HG02840 (cell line): ENCODE measurements around the gene FOXK2.
"Not testable (repeated sequence)": the region's sequence is repeated elsewhere in the genome, so short reads cannot be mapped to it uniquely, and the experiment has no call there.

Source experiments
- ATAC-seq: cut with Tn5 transposase; IDR thresholded peaks from one replicate; pipeline ENCODE4 v1.9.1; 2021; ENCODE audit warnings: mild to moderate bottlenecking, moderate library complexity, moderate number of reproducible peaks; ENCODE audit not compliant: unreplicated experiment, low FRiP score

Gene FOXK2

DNA sequence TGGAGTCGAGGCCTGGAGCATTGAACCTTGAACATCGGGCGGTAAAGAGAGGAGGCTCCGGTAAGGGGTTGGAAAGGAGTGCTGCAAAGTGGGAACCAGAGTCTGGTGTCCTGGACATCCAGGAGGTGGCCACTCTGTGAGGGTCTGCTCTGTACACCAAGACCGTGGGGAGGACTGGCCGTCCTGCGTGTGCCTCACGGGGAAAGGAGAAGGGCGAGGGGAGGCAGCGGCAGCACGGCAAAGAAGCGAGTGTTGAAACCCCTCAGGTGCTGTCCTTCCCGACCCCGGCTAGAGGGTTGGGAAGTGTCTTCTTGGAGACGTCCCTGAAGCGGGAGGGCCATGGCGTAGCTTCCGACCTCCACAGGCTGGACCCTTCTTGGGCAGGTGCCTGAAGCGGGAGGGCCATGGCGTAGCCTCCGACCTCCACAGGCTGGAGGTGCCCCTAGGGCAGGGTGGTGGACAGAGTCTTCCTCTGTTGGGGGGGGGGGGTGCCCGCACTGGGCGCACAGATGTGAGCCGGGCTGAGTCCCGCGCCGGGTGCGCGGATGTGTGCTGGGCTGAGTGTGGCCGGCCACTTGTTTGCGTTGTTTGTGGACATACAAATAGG is 42.0 kb downstream of the FOXK2 start:
- ATAC-seq = no peak

DNA sequence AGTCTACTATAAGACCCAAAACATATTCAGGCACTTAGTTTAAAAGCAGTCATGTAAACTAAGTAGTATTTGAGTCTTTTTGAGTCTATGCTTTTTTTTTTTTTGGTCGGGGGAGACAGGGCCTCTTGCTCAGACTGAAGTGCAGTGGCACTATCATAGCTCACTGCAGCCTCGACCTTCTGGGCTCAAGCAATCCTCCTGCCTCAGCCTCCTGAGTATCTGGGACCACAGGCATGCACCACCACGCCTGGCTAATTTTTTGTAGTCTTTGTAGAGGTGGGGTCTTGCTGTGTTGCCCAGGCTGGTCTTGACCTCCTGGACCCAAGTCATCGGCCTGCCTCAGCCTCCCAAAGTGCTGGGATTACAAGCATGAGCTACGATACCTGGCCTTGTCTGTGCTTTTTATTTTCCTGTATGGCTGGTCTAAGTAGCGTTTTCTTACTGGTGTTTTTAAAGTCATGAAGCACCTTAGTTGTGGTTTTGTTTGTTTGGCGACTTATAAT is 43.2 kb downstream of the FOXK2 start:
- not testable (repeated sequence) for ATAC-seq

DNA sequence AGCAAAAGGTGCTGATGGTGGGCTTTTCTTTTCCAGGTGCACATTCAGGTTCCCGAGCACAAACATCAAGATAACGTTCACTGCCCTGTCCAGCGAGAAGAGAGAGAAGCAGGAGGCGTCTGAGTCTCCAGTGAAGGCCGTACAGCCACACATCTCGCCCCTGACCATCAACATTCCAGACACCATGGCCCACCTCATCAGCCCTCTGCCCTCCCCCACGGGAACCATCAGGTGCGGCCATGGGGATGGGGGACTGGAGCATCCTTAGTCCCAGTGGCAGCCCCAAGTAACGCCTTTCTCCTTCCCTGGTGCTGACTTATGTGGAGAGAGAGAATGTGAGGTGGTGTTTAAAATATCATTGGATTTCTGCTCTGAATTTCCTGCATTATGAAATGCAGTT is 43.8 kb downstream of the FOXK2 start:
- no peak for ATAC-seq

DNA sequence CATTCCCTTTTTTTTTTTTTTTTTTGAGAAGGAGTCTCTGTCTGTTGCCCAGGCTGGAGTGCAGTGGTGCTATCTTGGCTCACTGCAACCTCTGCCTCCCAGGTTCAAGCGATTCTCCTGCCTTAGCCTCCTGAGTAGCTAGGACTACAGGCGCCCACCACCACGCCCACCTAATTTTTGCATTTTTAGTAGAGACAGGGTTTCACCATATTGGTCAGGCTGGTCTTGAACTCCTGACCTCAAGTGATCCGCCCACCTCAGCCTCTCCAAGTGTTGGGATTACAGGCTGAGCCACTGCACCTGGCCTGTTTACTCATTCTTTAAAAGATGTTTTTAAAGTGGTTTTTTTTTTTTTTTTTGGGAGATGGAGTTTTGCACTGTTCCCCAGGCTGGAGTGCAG is 44.2 kb downstream of the FOXK2 start:
- not testable (repeated sequence) for ATAC-seq

DNA sequence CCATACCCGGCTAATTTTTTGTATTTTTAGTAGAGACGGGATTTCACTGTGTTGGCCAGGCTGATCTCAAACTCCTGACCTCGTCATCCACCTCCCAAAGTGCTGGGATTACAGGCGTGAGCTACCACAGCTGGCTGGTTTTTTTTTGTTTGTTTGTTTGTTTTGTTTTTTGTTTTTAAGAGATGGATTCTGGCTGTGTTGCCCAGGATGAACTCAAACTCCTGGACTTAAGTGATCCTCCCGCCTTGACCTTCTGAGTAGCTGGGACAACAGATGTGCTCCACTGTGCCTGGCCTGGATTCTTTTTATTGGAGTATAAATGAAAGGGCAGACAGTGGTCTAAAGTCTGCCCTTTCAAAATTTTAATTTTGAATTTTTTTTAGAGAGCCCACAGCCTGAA is 44.7 kb downstream of the FOXK2 start:
- no peak for ATAC-seq

DNA sequence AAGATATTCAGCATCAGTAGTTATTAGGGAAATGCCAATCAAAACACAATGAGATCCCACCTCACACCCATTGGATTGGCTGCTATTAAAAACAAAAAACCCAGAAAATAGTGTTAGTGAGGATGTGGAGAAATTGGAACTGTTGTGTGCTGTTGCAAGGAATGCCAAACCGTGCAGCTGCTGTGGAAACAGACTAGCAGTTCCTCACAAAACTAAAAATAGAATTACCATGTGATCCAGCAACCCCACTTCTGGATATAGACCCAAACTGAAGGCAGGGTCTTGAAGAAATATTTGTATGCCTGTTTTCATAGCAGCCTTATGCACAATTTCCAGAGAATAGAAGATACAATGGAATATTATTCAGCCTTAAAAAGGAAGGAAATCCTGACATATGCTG is 46.0 kb downstream of the FOXK2 start:
- no peak for ATAC-seq

DNA sequence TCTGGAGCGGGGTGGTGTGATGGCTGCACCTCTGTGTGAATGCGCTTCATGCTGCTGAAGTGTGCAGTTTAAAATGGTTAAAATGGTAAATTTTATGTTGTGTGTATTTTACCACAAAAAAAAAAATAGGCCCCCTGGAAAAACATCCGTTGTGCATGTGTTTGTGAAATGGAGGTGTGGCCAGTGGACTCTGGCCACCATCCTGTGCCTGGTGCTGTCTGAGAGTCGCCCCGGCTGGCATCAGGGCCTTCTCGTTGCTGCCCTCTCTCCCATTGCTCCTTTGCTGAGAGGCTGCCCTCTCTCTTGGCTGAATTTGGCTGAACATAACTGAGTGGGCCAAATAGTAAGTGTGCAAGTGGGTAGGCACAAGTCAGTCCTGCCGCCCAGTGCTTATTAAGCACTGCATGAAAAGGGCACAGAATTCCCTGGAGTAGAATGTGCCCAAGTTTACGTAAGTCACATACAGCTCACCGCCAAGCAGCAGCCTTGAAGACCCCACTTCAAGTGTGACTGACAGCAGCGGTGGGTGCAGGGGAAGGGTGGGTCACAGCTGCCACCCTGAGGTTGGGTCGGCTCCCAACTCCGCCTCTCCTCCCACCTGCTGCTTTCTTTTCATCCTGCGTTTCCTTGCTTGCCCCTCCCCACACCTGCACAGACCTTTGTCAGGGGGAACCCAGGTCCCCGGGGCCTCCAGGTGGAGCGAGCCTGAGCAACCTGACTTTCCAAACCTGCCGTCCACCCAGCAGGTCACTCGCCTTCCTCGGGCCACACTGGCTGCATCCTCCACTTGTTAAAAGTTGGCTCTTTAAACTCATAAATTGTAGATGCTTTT is 46.8 kb downstream of the FOXK2 start:
- ATAC-seq = no peak

DNA sequence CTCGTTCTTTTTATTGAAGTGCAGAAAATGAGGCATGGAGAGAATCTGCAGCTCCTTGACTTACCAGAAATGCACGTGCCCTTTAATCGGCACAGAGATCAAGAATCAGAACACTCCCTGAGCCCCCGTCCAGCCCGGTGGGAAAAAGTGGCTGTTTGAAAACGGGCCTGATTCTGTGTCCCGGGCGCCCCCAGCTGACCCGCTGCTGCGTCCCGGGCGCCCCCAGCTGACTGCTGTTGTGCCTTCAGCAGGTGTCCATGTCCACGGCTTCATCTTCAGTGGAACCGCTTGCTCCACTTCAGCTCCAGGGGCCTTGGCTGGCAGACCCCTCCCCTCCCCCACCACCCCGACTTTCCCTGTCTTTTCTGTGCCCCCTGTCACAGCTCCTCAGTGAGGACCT is 47.8 kb downstream of the FOXK2 start:
- no peak for ATAC-seq

DNA sequence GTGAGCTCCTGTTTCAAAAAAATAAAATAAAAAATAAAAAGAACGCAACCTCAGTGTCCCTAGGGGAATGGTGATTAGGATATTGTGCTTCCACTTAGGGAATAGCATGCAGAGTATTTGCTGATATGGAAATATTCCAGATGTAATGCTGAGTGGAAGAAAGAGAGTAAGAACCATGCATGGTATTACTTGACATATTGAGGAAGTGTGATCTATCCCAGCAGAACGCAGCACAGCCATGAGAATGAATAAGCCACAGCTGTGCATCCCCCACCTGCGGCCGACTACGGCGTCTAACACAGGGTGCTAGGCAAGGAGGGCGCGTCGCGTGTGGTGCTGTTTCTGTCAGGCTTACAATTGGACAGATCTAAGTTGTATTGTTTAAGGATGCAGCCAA is 49.5 kb downstream of the FOXK2 start:
- ATAC-seq = no peak

DNA sequence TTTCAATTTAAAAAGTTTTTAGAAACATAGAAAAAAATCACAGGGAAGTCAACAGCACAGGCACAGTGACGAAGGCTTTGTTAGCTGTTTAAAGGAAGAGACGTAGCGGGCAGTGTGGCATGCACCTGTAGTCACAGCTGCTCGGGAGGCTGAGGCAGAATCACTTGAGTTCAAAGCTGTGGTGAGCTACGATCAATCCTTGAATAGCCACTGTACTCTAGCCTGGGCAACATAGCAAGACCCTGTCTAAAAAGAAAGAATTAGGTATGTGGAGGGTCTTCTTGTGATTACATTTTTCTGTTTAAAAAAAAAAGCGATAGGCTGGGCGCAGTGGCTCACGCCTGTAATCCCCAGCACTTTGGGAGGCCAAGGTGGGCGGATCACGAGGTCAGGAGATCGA is 50.1 kb downstream of the FOXK2 start:
- ATAC-seq = no peak

DNA sequence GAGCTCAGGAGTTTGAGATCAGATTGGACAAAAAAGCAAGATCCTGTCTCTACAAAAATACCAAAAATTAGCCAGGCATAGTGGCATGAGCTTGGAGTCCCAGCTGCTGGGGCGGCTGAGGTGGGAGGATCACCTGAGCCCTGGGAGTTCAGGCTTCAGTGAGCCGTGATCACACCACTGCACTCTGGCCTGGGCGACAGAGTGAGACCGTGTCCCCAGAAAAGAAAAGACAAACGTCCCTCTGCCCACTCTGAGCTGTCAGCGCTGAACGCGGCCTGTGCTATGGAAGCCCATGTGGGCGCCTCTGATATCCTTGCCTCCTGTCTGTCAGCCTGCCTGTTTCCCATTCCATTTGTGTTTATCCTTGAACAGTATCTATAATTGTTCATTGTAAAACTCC is 50.7 kb downstream of the FOXK2 start:
- no peak for ATAC-seq

DNA sequence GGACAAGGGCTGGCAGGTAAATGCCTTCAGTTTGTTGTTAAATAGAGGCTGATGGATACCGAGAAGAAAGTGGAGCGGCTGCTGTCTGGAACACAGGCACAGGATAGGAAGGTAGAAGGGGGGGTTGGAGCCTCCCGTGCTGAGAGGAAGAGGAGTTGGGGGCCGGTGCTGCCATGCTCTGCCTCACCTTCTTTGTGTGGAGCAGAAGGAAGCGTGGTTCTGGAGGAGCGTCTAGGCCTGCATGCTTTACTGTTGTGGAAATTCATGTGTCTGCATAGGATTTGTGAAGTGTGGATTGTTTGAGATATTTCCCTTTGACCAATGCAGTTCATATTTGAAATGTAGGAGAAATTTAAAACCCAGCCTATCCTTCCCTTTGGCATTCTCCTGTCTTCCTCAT is 52.3 kb downstream of the FOXK2 start:
- ATAC-seq = no peak

DNA sequence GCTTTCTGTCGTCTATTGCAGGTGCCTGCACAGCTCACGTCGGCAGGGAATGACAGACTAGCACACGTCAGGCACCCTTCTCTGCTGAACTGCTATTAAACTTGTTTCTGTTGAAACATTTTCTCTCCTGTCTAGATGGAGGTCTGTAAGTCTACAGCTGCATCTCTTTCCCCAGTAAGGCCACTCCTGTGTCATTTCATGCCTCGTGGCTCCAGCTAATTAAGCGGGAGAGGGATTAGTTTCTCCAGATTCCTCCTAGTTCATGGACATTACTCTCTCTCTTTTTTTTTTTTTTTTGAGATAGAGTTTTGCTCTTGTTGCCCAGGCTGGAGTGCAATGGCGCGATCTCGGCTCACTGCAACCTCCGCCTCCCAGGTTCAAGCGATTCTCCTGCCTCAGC is 54.5 kb downstream of the FOXK2 start:
- ATAC-seq = no peak

DNA sequence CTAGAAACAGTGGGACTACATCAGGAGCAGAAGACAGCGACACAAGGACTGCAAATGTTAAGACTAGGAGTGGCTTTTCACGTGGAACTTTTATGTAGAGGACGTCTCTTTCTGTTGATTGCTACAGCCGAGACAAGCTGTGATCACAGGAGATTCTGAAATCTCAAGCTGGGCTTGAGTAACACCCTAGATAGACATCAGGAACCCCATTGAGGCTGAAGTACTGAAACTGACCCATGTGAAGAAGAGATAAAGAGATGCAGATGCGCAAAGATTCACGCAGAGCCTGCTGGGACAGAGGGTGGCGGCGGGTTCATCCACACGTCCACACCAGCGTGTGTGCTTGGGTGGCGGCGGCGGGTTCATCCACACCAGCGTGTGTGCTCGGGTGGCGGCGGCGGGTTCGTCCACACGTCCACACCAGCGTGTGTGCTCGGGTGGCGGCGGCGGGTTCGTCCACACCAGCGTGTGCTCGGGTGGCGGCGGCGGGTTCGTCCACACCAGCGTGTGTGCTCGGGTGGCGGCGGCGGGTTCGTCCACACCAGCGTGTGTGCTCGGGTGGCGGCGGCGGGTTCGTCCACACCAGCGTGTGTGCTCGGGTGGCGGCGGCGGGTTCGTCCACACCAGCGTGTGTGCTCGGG is 56.2 kb downstream of the FOXK2 start:
- ATAC-seq = not testable (repeated sequence)

DNA sequence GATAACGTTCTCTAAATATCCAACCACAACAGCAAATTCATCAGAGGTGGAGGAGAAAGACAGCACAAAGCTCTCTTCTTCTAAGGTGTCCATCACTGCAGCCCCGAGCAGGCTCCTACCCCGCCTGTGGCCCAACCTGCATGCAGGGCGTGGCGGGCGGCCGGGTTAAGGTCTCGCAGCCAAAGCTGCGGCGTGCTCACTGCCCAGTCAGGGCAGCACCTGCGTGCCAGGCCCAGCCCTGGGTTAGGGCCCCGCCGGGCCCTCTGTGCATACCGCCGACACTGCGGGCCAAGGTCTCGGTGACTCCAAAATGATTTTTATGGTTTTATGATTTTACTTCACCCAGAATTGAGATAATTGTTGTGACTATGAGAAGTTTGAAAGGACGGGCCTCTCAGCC is 57.8 kb downstream of the FOXK2 start:
- ATAC-seq = no peak

DNA sequence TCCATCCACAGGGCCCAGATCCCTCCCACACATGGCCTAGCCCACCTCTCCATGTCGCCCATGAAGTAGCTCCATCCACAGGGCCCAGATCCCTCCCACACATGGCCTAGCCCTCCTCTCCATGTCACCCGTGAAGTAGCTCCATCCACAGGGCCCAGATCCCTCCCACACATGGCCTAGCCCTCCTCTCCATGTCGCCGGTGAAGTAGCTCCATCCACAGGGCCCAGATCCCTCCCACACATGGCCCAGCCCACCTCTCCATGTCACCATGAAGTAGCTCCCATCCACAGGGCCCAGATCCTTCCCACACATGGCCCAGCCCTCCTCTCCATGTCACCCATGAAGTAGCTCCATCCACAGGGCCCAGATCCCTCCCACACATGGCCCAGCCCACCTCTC is 60.4 kb downstream of the FOXK2 start:
- not testable (repeated sequence) for ATAC-seq

DNA sequence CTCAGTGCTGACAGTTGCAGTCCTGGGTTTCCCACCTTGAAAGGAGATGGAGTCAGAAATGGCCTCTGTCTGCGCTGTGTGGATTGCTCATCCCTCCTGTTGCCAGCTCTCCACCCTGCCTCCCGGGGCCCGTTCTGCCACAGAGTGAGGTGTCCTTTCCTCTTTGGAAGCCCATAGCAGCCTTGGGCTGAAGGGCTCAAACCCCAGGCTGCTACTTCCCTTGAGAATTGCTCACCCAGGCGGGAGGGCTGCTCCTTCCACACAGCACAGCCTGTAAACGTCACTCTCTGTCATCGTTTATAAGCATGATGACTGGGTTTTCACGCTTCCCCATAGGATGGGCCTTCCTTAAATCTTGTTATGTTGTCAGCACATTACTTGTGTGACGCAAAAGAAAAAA is 62.7 kb downstream of the FOXK2 start:
- ATAC-seq = no peak

DNA sequence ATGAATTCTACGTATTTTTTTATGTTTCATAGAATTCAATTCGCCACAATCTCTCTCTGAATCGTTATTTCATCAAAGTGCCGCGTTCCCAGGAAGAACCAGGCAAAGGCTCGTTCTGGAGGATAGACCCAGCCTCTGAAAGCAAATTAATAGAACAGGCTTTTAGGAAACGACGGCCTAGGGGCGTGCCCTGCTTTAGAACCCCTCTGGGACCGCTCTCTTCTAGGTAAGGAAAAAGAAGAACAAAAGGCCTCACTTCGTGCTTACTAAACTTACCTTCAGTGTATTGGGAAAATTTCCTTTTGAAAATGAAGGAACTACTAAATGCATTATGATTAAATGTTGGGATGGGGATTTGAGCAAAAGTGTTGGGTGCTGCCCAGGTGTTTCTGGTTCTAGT is 63.2 kb downstream of the FOXK2 start:
- ATAC-seq = no peak

DNA sequence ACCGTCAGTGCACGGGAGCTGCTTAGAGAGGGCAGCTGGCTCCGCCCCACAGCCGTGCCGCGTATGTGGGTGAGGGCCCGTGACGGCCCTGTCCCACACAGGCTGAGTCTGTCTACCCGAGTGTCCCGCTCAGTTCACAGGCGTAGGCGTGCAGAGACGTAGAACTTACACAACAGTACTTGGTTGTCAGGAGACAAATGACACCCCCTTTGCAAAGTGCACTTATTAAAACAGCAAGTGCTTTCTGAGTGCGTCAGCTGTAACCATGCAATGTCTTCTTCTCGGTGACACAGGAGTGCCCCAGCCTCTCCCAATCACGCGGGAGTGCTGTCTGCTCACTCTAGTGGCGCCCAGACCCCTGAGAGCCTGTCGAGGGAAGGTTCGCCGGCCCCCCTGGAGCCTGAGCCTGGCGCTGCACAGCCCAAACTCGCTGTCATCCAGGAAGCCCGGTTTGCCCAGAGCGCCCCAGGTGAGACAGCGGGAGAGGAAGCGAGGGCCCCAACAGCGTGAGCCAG is 64.2 kb downstream of the FOXK2 start:
- ATAC-seq = no peak

DNA sequence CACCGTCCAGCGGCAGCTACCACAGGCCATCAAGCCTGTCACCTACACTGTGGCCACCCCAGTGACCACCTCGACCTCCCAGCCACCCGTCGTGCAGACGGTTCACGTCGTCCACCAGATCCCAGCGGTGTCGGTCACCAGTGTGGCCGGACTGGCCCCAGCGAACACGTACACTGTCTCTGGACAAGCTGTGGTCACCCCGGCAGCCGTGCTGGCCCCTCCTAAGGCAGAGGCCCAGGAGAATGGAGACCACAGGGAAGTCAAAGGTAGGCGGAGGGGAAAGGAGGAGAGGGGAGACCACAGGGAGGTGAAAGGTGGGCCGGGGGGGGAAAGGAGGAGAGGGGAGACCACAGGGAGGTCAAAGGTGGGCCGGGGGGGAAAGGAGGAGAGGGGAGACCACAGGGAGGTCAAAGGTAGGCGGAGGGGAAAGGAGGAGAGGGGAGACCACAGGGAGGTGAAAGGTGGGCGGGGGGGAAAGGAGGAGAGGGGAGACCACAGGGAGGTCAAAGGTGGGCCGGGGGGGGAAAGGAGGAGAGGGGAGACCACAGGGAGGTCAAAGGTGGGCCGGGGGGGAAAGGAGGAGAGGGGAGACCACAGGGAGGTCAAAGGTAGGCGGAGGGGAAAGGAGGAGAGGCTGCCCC is 66.5 kb downstream of the FOXK2 start:
- not testable (repeated sequence) for ATAC-seq
